ENCODE measurements around the gene TIAM2. TPM values are rescaled to one million over a fixed set of nuclear protein-coding genes. Genes with fewer than 3 reads are reported as not detected.
"Not testable (repeated sequence)": the region's sequence is repeated elsewhere in the genome, so short reads cannot be mapped to it uniquely, and the experiment has no call there.

Gene TIAM2
- total RNA-seq, 4 donors from 2014 or later = 8.6 to 17.0 (median 14.8) TPM

DNA sequence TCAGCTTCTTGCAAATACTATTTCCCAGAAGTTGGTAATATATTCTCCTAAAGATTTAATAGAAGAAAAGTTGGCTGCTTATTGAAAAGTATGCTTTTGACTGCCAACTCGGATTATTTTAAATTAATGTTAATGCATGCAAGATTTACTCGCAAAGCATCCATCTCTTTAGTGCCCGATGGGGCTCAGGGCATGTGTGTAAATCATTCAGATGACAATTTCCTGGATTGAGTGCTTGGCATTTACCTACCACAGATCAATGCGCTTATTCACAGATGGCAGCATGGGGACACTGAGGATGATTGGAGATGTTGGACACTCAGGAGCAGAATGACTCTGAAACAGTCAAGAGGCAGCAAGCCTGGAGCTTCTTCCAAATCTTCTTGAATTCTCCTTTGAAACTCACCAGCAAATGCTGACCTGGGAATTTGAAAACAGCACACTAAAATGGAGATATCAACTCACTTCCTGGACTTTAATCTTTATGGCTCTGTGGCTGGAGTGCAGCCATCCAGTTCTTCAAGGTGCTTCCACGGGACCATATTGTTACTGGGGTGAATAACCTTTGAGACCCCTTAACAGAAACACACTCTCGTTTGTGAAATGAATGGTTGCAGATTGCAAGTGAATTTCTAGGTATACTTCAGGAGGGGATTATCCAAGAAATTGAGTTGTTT is 34.1 kb upstream of the TIAM2 start:
- WGBS = 90% methylated on average over 6 of the region's 6 CpGs
- H3K27me3 ChIP-seq = no peaks in the 10 kb centered on the region
- H3K4me1 ChIP-seq = no peaks in the 10 kb centered on the region
- no peak overlapping the region for H3K27ac ChIP-seq (replicated peaks in 1 of 4)
- no peak for DNase-seq (ENCODE audit: extremely low spot score)
- H3K36me3 ChIP-seq = peaks cover 4 to 27% (median 24%) of the 10 kb centered on the region in 4 donors
- intact Hi-C loops (cut with DNase I) = no loop called here
- TF ChIP-seq EP300 (IDR thresholded peaks at IDR 0.05) (no peak), POLR2A (IDR thresholded peaks at IDR 0.05; ENCODE audit: low read depth) (no peak), POLR2AphosphoS5 (IDR thresholded peaks at IDR 0.05) (no peak)
- TF ChIP-seq, protein P1, sequence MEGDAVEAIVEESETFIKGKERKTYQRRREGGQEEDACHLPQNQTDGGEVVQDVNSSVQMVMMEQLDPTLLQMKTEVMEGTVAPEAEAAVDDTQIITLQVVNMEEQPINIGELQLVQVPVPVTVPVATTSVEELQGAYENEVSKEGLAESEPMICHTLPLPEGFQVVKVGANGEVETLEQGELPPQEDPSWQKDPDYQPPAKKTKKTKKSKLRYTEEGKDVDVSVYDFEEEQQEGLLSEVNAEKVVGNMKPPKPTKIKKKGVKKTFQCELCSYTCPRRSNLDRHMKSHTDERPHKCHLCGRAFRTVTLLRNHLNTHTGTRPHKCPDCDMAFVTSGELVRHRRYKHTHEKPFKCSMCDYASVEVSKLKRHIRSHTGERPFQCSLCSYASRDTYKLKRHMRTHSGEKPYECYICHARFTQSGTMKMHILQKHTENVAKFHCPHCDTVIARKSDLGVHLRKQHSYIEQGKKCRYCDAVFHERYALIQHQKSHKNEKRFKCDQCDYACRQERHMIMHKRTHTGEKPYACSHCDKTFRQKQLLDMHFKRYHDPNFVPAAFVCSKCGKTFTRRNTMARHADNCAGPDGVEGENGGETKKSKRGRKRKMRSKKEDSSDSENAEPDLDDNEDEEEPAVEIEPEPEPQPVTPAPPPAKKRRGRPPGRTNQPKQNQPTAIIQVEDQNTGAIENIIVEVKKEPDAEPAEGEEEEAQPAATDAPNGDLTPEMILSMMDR (IDR thresholded peaks at IDR 0.05) = no peak
- no peaks in the 10 kb centered on the region for H3K9me3 ChIP-seq
- no peak overlapping the region for H3K4me3 ChIP-seq

DNA sequence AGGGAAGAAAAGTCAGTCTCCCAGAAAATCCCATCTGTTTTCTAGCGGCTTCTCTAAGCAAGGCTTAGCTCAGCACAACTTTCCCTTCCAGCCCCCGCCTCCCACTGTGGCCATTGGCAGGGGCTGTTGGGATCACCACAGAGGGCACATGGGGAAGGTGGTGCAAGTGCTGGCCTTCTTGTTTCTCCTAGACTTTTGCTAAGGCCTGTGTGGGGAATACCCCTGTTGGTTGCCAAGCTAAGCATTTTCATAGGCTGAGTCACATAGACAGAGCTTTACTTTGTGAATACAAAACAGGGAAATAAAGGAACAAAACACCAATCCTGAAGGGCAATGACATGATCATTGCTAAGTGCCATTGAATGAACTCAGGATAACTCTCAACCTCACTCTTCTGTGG is 32.4 kb upstream of the TIAM2 start:
- no peak overlapping the region for H3K27ac ChIP-seq (replicated peaks in 1 of 4)
- no peaks in the 10 kb centered on the region for H3K4me1 ChIP-seq
- 94% methylated on average over 2 of the region's 2 CpGs for WGBS
- TF ChIP-seq EP300 (IDR thresholded peaks at IDR 0.05) (no peak), POLR2AphosphoS5 (IDR thresholded peaks at IDR 0.05) (no peak), POLR2A (IDR thresholded peaks at IDR 0.05; ENCODE audit: low read depth) (no peak)
- TF ChIP-seq, protein P1 (IDR thresholded peaks at IDR 0.05) = no peak
- intact Hi-C loops (cut with DNase I) = no loop called here
- H3K4me3 ChIP-seq = no peak overlapping the region
- no peaks in the 10 kb centered on the region for H3K27me3 ChIP-seq
- no peak for DNase-seq (ENCODE audit: extremely low spot score)
- peaks cover 4 to 27% (median 24%) of the 10 kb centered on the region in 4 donors for H3K36me3 ChIP-seq
- no peaks in the 10 kb centered on the region for H3K9me3 ChIP-seq

DNA sequence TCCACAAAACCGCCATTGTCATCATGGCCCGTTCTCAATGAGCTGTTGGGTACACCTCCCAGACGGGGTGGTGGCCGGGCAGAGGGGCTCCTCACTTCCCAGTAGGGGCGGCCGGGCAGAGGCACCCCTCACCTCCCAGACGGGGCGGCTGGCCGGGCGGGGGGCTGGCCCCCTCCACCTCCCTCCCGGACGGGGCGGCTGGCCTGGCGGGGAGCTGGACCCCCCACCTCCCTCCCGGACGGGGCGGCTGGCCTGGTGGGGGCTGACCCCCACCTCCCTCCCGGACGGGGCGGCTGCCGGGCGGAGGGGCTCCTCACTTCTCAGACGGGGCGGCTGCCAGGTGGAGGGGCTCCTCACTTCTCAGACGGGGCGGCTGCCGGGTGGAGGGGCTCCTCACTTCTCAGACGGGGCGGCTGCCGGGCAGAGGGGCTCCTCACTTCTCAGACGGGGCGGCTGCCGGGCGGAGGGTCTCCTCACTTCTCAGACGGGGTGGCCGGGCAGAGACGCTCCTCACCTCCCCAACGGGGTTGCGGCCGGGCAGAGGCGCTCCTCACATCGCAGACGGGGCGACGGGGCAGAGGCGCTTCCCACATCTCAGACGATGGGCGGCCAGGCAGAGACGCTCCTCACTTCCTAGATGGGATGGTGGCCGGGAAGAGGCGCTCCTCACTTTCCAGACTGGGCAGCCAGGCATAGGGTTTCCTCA is 28.9 kb upstream of the TIAM2 start:
- intact Hi-C loops (cut with DNase I); DNase-seq (ENCODE audit: extremely low spot score): not testable (repeated sequence)
- 98% methylated on average over 7 of the region's 51 CpGs for WGBS

DNA sequence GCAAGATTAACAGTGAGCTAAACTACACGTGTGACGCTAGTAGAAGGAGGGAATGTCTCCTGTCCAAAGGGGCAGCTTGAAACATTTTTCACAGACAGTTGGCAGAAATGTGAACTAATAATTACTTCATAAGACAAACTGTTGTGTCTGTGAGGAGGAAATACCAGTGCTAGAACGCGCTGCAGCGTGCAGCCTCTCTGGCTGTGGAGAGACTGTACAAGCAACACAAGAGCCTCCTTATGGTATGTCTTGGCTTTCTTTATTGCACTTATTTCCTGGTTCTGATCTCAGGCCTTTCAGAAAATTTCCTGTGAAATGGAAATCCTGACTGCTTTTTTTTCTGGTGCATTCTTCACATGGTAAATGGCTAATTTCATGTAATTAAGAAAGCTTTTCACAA is 25.3 kb upstream of the TIAM2 start:
- no peak for DNase-seq (ENCODE audit: extremely low spot score)

More for the DNA sequence above, 28.9 kb upstream of the TIAM2 start:
- not testable (repeated sequence) for H3K4me3 ChIP-seq; H3K27ac ChIP-seq (replicated peaks in 1 of 4); H3K27me3 ChIP-seq; H3K9me3 ChIP-seq; H3K4me1 ChIP-seq
- peaks cover under 1 to 23% (median 19%) of the 10 kb centered on the region in 4 donors for H3K36me3 ChIP-seq

More for the DNA sequence above, 25.3 kb upstream of the TIAM2 start:
- H3K4me1 ChIP-seq = no peaks in the 10 kb centered on the region
- intact Hi-C loops (cut with DNase I) = no loop called here
- H3K27ac ChIP-seq (replicated peaks in 1 of 4) = no peak overlapping the region
- WGBS = 68% methylated on average over 5 of the region's 5 CpGs
- H3K36me3 ChIP-seq = no peaks in the 10 kb centered on the region
- no peaks in the 10 kb centered on the region for H3K27me3 ChIP-seq
- TF ChIP-seq EP300 (IDR thresholded peaks at IDR 0.05) (no peak), POLR2AphosphoS5 (IDR thresholded peaks at IDR 0.05) (no peak), POLR2A (IDR thresholded peaks at IDR 0.05; ENCODE audit: low read depth) (no peak)
- TF ChIP-seq, protein P1 (IDR thresholded peaks at IDR 0.05) = no peak
- no peaks in the 10 kb centered on the region for H3K9me3 ChIP-seq
- H3K4me3 ChIP-seq = no peak overlapping the region

Data from esophagus muscularis mucosa (tissue), 4 donors.